ENCODE measurements around the gene MMP7.
"Not testable (repeated sequence)": the region's sequence is repeated elsewhere in the genome, so short reads cannot be mapped to it uniquely, and the experiment has no call there.

Gene MMP7

DNA sequence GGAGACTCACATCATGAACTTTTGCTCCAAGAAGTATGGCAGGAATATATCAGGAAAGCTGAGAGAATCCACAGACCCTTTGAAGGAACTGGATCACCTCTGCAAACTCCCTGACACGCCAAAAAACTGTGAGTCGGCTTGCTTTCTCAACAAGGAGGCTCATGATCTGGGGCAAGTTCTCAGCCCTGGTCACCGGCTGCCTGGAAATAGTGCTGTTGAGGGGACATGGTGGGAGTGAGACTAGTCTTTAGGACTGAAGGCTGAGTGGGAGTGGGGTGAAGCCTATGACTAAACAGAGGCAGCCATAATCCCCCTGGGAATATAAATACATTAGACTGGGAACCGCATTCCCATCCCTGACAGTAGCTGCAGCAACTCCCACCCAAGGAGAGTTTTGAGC, 8.4 kb upstream of the MMP7 start:
- DNase-seq (ENCODE audit: low spot score): no peak

DNA sequence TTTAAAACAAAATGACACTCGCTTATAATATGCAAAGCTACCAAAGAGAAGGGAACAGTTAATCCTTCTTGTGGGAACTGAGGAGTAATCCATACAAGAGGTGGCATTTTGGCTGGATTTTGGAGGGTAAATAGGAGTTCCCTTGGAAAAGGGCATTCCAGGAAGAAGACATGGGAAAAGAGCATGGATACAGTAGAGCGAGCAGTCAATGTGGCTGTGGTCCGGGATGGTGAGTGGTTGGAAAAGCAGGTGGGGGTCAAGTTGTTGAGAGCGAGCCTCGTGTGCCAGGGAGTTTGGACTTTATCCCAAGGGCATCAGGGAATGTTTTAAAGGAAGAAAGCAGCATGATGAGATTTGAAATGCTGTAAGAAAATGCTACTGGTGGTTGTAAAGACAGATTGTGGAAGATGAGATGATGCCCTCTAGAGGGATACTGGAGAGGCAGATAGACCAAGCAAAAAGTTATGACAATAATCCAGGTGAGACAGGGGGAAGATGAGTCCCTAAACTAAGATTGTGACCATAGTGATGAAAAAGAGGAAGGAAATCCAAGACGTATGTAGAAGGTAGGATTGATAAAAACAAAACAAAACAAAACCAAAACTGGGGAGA, 3.8 kb upstream of the MMP7 start:
- DNase-seq (ENCODE audit: low spot score): no peak

DNA sequence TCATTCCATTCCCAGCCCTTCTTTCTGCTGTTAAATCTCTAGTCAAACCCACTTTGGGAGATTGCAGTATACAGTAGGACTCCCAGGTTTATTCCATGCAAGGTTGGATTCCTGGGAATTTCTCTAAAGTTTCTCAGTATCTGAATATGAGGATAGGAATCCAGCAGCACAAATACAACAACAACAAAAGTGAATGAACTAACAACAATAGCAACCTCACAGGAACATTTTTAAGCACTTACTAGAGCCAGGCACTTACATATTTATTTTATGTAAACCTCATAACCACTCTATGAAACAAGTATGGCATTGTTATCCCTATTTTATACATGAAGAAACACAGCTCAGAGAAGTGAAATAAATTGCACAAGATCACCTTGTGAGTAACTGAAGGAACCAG, 1.9 kb downstream of the MMP7 start:
- DNase-seq (ENCODE audit: low spot score): no peak

GRCh38 chr11:102527684-102528083, 2.9 kb downstream of the MMP7 start:
- DNase-seq (ENCODE audit: low spot score): no peak

GRCh38 chr11:102527041-102527440, 3.5 kb downstream of the MMP7 start:
- DNase-seq (ENCODE audit: low spot score): no peak

GRCh38 chr11:102523887-102524286, 6.7 kb downstream of the MMP7 start:
- no peak for DNase-seq (ENCODE audit: low spot score)

- no peak for DNase-seq (ENCODE audit: low spot score)
Measured at GRCh38 chr11:102523189-102523570, 7.4 kb downstream of the MMP7 start.

GRCh38 chr11:102522312-102523188, 8.0 kb downstream of the MMP7 start:
- DNase-seq (ENCODE audit: low spot score): no peak

- DNase-seq (ENCODE audit: low spot score): no peak
Measured at GRCh38 chr11:102521121-102521520, 9.4 kb downstream of the MMP7 start.

DNA sequence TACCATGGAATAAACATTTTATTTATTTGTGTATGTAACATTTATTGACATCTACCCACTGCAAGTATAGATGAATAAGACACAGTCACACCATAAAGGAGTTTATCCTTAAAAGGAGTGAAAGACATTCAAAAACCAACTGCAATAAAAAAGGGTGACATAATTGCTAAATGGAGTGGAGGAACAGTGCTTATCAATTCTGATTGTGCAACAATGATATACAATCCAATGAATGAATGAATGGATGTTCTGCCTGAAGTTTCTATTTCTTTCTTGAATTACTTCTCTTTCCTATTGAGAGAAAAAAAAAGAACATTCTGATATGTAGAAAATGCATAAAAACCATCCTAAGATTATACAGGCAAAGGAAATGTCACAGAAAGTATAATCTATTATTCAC, 10.0 kb downstream of the MMP7 start:
- no peak for DNase-seq (ENCODE audit: low spot score)

DNA sequence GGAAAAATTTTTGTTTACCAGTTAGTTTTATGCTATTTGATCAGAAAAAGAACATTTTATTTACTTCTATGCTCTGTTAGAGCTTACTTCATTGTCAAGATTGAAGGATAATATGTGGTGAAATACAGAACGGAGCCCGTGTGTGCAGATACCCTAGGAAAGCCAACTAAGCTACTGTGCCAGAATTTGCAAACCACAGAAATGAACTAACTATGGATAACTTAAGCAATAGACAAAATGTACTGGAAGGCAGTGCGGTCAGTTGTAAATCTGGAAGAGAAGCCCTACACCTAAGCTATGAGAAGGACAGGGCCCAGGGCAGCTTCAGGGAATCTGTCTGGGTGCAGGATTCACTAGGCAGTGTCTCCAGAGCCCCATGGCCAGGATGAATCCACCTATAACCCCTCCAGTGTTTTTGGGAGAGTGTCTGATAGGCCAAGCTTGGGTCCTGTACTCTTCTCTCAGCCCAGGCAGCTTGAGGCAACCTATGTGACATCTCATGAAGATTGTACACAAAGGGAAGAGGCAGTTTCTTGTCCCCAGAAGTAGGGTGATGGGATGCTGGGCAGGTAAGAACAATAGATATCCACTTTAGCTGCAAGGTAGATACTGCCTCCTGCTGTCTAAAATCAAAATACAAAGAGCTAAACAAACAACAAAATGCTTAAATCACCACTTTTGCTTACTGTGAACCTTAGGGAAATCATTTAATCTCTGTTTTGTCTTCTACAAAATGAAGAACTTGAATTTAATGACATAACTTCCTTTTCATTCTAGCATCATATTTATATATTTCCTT, 12.1 kb downstream of the MMP7 start:
- no peak for DNase-seq (ENCODE audit: low spot score)

GRCh38 chr11:102517670-102518069, 12.9 kb downstream of the MMP7 start:
- no peak for DNase-seq (ENCODE audit: low spot score)

DNA sequence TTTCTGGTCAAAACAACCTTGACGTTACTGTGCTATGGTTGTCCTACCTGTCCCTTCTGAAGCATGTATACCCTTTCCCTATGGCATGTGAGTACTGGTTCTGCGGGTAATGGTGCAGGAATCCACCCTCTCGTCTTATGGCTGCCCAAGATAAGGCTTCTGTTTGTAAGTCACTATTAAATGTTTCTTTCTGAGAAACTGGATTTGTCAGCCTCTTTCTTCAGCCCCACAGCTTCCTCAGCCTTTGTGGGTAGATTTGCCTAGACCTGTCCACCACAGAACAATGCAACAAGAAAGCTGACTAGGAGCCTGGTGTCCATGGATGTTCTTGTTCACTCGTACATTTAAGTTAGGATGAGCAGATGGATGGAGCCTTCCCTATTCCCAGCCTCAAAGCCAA, 14.4 kb downstream of the MMP7 start:
- no peak for DNase-seq (ENCODE audit: low spot score)

- no peak for DNase-seq (ENCODE audit: low spot score)
Measured at GRCh38 chr11:102513869-102514268, 16.7 kb downstream of the MMP7 start.

GRCh38 chr11:102510439-102511135, 20.0 kb downstream of the MMP7 start:
- DNase-seq (ENCODE audit: low spot score): no peak

DNA sequence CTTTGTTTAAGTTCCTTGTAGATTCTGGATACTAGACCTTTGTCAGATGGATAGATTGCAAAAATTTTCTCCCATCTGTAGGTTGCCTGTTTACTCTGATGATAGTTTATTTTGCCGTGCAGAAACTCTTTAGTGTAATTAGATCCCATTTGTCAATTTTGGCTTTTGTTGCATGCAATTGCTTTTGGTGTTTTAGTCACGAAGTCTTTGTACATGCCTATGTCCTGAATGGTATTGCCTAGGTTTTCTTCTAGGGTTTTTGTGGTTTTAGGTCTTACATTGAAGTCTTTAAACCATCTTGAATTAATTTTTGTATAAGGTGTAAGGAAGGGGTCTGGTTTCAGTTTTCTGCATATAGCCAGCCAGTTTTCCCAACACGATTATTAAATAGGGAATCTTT, 27.7 kb downstream of the MMP7 start:
- not testable (repeated sequence) for DNase-seq (ENCODE audit: low spot score)

- no peak for DNase-seq (ENCODE audit: low spot score)
Measured at GRCh38 chr11:102500829-102501228, 29.7 kb downstream of the MMP7 start.

DNA sequence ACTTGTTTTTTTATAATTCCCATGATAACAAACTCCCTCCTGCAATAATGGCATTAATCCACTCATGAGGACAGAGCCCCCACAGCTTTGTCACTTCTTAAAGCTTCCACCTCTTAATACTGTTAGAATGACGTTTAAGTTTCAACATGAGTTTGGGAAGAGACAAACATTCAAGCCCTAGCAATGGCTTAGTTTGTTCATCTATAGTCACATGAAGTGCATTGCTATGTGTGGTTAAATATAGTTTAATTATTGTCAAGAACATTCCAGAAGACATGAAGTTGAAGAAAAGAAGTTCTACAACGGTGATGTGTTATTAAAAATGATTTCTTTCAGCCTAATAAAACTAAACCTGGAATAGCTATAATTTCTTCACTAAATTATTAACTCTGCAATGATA, 30.6 kb downstream of the MMP7 start:
- no peak for DNase-seq (ENCODE audit: low spot score)

DNA sequence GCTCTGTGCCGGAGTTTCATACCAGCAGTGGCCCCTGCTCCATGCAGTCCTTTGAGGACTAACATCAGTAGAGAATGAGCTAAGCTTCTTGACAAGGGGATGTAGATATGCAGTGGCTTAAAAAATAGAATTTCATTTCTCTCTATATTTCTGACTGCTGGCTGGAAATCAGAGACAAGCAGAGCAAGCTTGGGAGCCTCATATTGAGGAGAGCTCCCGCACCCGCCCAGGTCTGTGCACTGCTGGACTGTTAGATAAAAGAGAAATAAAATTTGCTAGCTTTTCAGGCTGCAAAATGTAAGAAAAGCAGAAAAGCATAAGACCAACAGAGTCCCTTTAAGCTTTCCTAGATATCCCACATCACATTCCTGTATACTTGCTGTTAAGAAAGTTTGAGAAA, 31.4 kb downstream of the MMP7 start:
- no peak for DNase-seq (ENCODE audit: low spot score)

- no peak for DNase-seq (ENCODE audit: low spot score)
Measured at GRCh38 chr11:102497061-102497460, 33.5 kb downstream of the MMP7 start.

DNA sequence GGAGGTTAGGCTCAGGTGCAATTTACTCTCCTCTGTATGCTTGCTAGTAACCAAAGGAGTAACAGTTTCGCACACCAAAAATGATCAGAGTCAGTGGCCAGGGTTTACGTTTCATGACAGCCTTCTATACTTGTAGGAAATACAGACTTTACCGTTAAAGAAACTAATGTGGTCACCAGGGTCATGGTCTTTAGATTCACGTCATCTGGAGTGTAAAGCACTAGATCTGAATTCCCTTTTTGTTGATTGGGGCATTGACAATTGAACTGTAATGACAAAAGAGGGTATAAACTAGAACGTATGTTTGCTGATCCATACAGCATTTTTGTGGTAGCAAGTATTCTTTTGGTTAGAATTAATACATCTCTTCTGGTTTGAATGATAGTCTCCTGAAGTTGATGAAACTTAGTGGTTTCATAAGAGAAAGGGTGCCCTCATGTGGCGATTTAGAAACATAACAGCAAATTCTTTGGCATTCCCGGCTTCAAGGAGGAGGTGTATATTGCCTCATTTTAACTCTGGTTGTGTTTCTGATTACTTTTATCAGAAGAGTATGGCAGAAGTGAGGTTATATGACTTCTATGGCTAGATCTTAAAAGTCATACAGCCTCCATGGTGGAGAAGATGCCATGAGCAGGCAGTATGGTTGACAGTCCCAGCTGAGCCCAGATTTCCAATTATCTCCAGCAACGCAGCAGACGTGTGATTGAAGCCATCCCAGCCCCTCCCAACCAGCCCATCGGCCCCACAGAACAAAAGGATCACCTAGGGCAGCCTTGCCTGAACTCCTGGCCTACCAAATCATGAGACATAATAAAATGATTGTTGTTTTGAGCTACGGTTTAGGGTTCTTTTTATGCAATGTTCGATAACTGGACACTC, 35.1 kb downstream of the MMP7 start:
- peak; percentile 96 for DNase-seq (ENCODE audit: low spot score)

Data from pons (tissue), 1 donor.